Uterus (tissue), 4 donors: ENCODE results near the gene SEMA3E. TPM values are rescaled to one million over a fixed set of nuclear protein-coding genes. Genes with fewer than 3 reads are reported as not detected.
"Not testable (repeated sequence)": the region's sequence is repeated elsewhere in the genome, so short reads cannot be mapped to it uniquely, and the experiment has no call there.

ENCODE experiments used
- DNase-seq, 2 donors: peaks; one replicate each; pipeline ENCODE4 v3.0.0-alpha.2; 2019 to 2020
- H3K27ac ChIP-seq, 2 donors: fragments of 200-600 bp; sonication (generic); 1 replicate in 1 of 2; 2 replicates in 1 of 2; pipeline ENCODE4 v1.5.1; 2016 to 2018
- H3K27me3 ChIP-seq, 2 donors: fragments of 200-600 bp; sonication (generic); one replicate each; pipeline ENCODE4 v1.5.1; 2018 to 2019; ENCODE audit warnings: control low read depth in 1 of 2
- H3K36me3 ChIP-seq, 2 donors: fragments of 200-600 bp; sonication (generic); one replicate each; pipeline ENCODE4 v1.5.1; 2019; ENCODE audit warnings: control low read depth in 1 of 2
- H3K4me1 ChIP-seq, 2 donors: fragments of 200-600 bp; sonication (generic); one replicate each; pipeline ENCODE4 v1.5.1; 2018 to 2019; ENCODE audit warnings: control low read depth in 1 of 2
- H3K4me3 ChIP-seq, 2 donors: fragments of 200-600 bp; sonication (generic); 1 replicate in 1 of 2; 2 replicates in 1 of 2; pipeline ENCODE4 v1.5.1; 2018 to 2019; ENCODE audit warnings: mild to moderate bottlenecking in 1 of 2
- H3K9me3 ChIP-seq, 2 donors: fragments of 200-600 bp; sonication (generic); one replicate each; pipeline ENCODE4 v1.5.1; 2019; ENCODE audit warnings: control low read depth in 1 of 2
- CTCF ChIP-seq, 4 experiments: fragments of 200-600 bp in 2 of 4; fragments of 450-650 bp in 2 of 4; sonication (generic) in 2 of 4; IDR thresholded peaks; one replicate each; pipeline ENCODE4 v1.5.1; 2016 to 2019; ENCODE audit warnings: antibody characterized with exemption in 4 of 4, mild to moderate bottlenecking in 2 of 4, moderate library complexity in 1 of 4
- POLR2A ChIP-seq, 2 donors: fragments of 450-650 bp; IDR thresholded peaks; one replicate each; pipeline ENCODE4 v1.6.1; 2016; ENCODE audit warnings: antibody characterized with exemption in 2 of 2, mild to moderate bottlenecking in 1 of 2, moderate library complexity in 1 of 2
- intact Hi-C: fragments of 100-400 bp; cut with DNase I; formaldehyde crosslinking; loops from one replicate; pipeline ENCODE4 v1.15.1; 2023; ENCODE audit warnings: low total_unique reads
- total RNA-seq, 4 donors: library from RNA; depleted of rRNA in 3 of 4; stranded (reverse); fragments of >200 nt in 3 of 4; gene quantifications; one replicate each; pipeline versions ENCODE4 v1.1.0 to v1.2.4, GENCODE V29; 2014 to 2023
- donor health status: DM: yes; HTN: yes; CAD: no.

The SEMA3E gene
- total RNA-seq, 4 donors from 2014 or later, result 0.77 to 15.8 (median 2.2) TPM

GRCh38 chr7:83574616-83575015, 74.3 kb downstream of the SEMA3E start:
- intact Hi-C loops, result no loop called here
- Histone ChIP-seq H3K4me3 (no peak overlapping the region), H3K4me1 (no peaks in the 10 kb centered on the region), H3K27ac (no peak overlapping the region), H3K9me3 (no peaks in the 10 kb centered on the region), H3K36me3 (no peaks in the 10 kb centered on the region), H3K27me3 (no peaks in the 10 kb centered on the region)
- no peak for DNase-seq
- TF ChIP-seq POLR2A (IDR thresholded peaks at IDR 0.05), result no peak
- TF ChIP-seq CTCF (IDR thresholded peaks at IDR 0.05), result no peak

- no peak overlapping the region for H3K27ac ChIP-seq
- H3K4me3 ChIP-seq, result no peak overlapping the region
- no peaks in the 10 kb centered on the region for H3K36me3 ChIP-seq
- no peaks in the 10 kb centered on the region for H3K9me3 ChIP-seq
- no peaks in the 10 kb centered on the region for H3K27me3 ChIP-seq
- H3K4me1 ChIP-seq, result no peaks in the 10 kb centered on the region
- intact Hi-C loops, result no loop called here
- DNase-seq, result no peak
- no peak for TF ChIP-seq CTCF (IDR thresholded peaks at IDR 0.05)
- TF ChIP-seq POLR2A (IDR thresholded peaks at IDR 0.05), result no peak
Measured at GRCh38 chr7:83562960-83563359, 86.0 kb downstream of the SEMA3E start.

GRCh38 chr7:83562289-83562688, 86.7 kb downstream of the SEMA3E start:
- Histone ChIP-seq H3K36me3 (no peaks in the 10 kb centered on the region), H3K27me3 (no peaks in the 10 kb centered on the region), H3K4me1 (no peaks in the 10 kb centered on the region), H3K9me3 (no peaks in the 10 kb centered on the region), H3K4me3 (no peak overlapping the region), H3K27ac (no peak overlapping the region)
- no peak for TF ChIP-seq CTCF (IDR thresholded peaks at IDR 0.05)
- no peak for TF ChIP-seq POLR2A (IDR thresholded peaks at IDR 0.05)
- no peak for DNase-seq
- intact Hi-C loops, result no loop called here

GRCh38 chr7:83559887-83560286, 89.1 kb downstream of the SEMA3E start:
- no peaks in the 10 kb centered on the region for H3K9me3 ChIP-seq

GRCh38 chr7:83552556-83552955, 96.4 kb downstream of the SEMA3E start:
- H3K27me3 ChIP-seq, intact Hi-C loops, H3K36me3 ChIP-seq, H3K9me3 ChIP-seq, H3K4me1 ChIP-seq, DNase-seq, H3K4me3 ChIP-seq, H3K27ac ChIP-seq: not testable (repeated sequence)

More at GRCh38 chr7:83559887-83560286, 89.1 kb downstream of the SEMA3E start:
- H3K4me3 ChIP-seq, result no peak overlapping the region
- H3K36me3 ChIP-seq, result no peaks in the 10 kb centered on the region
- TF ChIP-seq CTCF (IDR thresholded peaks at IDR 0.05) (no peak), POLR2A (IDR thresholded peaks at IDR 0.05) (no peak)
- no peak for DNase-seq
- no peaks in the 10 kb centered on the region for H3K27me3 ChIP-seq
- no peak overlapping the region for H3K27ac ChIP-seq
- intact Hi-C loops, result no loop called here
- no peaks in the 10 kb centered on the region for H3K4me1 ChIP-seq

- no peaks in the 10 kb centered on the region for H3K36me3 ChIP-seq
- no peak overlapping the region for H3K27ac ChIP-seq
- no peaks in the 10 kb centered on the region for H3K27me3 ChIP-seq
- intact Hi-C loops, result no loop called here
- peaks cover 0 to under 1% of the 10 kb centered on the region in 2 donors for H3K4me1 ChIP-seq
- H3K4me3 ChIP-seq, result no peak overlapping the region
- DNase-seq, result no peak
- TF ChIP-seq CTCF (IDR thresholded peaks at IDR 0.05) (no peak), POLR2A (IDR thresholded peaks at IDR 0.05) (no peak)
- H3K9me3 ChIP-seq, result no peaks in the 10 kb centered on the region
Measured at GRCh38 chr7:83550100-83550499, 98.8 kb downstream of the SEMA3E start.
